ENCODE measurements around the gene OGFRL1. TPM values are rescaled to one million over a fixed set of nuclear protein-coding genes. Genes with fewer than 3 reads are reported as not detected.

Gene OGFRL1
- total and polyA plus RNA-seq, 2 donors (not counting 1 experiment from before 2014, with no cell fraction given), result 6.4 to 31.6 TPM

DNA sequence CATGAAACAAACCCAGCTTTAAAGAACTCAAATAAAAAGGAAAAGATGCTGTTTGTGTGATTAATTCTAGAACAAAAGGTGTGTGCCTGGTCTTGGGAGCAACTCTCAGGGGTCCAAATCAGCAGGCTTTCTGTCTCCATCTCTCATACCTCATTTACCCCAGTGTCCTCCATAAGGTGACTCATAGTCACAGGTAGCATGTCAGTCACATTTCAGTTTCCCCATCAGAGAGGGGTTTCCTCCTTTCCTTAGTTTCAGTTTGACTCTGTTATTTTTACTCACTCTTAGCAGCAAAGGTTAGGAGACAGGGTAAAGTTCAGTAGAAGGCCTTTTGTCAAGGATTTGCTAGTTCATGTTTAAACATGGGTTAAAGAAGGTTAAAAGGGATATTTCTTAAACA, 46.2 kb downstream of the OGFRL1 start:
- no peak for DNase-seq
- no peak for ATAC-seq (ENCODE audit: low read depth)
- POLR2A ChIA-PET, result interaction anchor here (0.7 kb wide), 1 partner anchor 79 kb away, joined by 3 read pairs; no protein-coding TSS in a partner anchor

DNA sequence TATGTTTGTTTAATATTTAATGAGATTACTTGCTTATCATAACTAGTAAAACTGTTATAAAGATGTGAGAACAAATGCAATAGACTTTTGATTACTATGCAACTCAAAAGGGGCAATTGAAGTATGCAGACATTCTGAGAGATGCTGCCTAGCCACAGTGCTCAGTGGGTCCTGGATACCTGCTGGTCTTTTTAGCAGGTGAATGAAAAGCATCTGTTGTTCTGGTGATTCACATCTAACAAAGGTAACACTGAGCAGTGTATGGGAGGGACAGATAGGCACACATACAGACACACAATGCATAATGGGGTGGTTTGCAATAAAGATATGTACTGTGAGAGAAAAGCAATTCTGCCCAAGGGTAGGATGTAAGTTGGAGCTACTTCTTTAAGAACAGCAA, 46.9 kb downstream of the OGFRL1 start:
- DNase-seq, result no peak
- no peak for TF ChIP-seq EZH2 (IDR thresholded peaks at IDR 0.05; ENCODE audit: borderline replicate concordance, insufficient read depth, low read depth, low read length, poor library complexity, severe bottlenecking)
- TF ChIP-seq, protein P1, sequence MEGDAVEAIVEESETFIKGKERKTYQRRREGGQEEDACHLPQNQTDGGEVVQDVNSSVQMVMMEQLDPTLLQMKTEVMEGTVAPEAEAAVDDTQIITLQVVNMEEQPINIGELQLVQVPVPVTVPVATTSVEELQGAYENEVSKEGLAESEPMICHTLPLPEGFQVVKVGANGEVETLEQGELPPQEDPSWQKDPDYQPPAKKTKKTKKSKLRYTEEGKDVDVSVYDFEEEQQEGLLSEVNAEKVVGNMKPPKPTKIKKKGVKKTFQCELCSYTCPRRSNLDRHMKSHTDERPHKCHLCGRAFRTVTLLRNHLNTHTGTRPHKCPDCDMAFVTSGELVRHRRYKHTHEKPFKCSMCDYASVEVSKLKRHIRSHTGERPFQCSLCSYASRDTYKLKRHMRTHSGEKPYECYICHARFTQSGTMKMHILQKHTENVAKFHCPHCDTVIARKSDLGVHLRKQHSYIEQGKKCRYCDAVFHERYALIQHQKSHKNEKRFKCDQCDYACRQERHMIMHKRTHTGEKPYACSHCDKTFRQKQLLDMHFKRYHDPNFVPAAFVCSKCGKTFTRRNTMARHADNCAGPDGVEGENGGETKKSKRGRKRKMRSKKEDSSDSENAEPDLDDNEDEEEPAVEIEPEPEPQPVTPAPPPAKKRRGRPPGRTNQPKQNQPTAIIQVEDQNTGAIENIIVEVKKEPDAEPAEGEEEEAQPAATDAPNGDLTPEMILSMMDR (IDR thresholded peaks at IDR 0.05), result no peak
- ChIA-PET POLR2A (interaction anchor here (0.7 kb wide), 1 partner anchor 79 kb away, joined by 3 read pairs; no protein-coding TSS in a partner anchor), CTCF (no interaction called here)
- Histone ChIP-seq H2AFZ (ENCODE audit: insufficient read depth, low read depth, low read length, poor library complexity, severe bottlenecking) (no peak overlapping the region), H3K27me3 (replicated peaks in 1 of 4; ENCODE audit: control extremely low read depth in 1 of 4, control insufficient read depth in 3 of 4, insufficient read depth in 4 of 4, low read length in 3 of 4) (peaks cover 0 to 3% (median 0%) of the 10 kb centered on the region in 4 experiments), H3K4me2 (replicated peaks; ENCODE audit: low read depth, low read length, poor library complexity, severe bottlenecking) (no peak overlapping the region), H4K20me1 (ENCODE audit: control insufficient read depth, insufficient read depth, low read length, poor library complexity, severe bottlenecking) (no peaks in the 10 kb centered on the region), H3K27ac (ENCODE audit: low read length in 2 of 2) (no peak overlapping the region), H3K36me3 (replicated peaks in 1 of 2; ENCODE audit: control extremely low read depth in 1 of 2, control insufficient read depth in 1 of 2, extremely low read depth in 1 of 2, insufficient read depth in 2 of 2, low read length in 1 of 2) (no peaks in the 10 kb centered on the region), H3K9me3 (ENCODE audit: control extremely low read depth in 1 of 3, control insufficient read depth in 2 of 3, insufficient read depth in 1 of 3, low read length in 2 of 3) (no peaks in the 10 kb centered on the region), H3K4me3 (ENCODE audit: control extremely low read depth in 1 of 5, extremely low read depth in 1 of 5, insufficient read depth in 1 of 5, low read depth in 2 of 5, low read length in 4 of 5) (no peak overlapping the region), H3K79me2 (ENCODE audit: control insufficient read depth, insufficient read depth, low read length) (no peaks in the 10 kb centered on the region), H3K9ac (ENCODE audit: low read length) (no peak overlapping the region), H3K4me1 (ENCODE audit: control insufficient read depth in 2 of 2, insufficient read depth in 2 of 2, low read length in 2 of 2) (no peaks in the 10 kb centered on the region)
- no peak for ATAC-seq (ENCODE audit: low read depth)
- intact Hi-C loops (cut with micrococcal nuclease), result no loop called here
- Mint-ChIP-seq H3K27ac (no peak overlapping the region), H3K4me1 (peaks cover 2% of the 10 kb centered on the region), H3K27me3 (no peaks in the 10 kb centered on the region), H3K9me3 (ENCODE audit: insufficient read depth) (no peaks in the 10 kb centered on the region), H3K4me3 (no peak overlapping the region)

More for the DNA sequence above, 46.2 kb downstream of the OGFRL1 start:
- TF ChIP-seq, protein P1 (IDR thresholded peaks at IDR 0.05), result no peak
- no peak for TF ChIP-seq EZH2 (IDR thresholded peaks at IDR 0.05; ENCODE audit: borderline replicate concordance, insufficient read depth, low read depth, low read length, poor library complexity, severe bottlenecking)
- H3K27ac Mint-ChIP-seq, result no peak overlapping the region
- no peaks in the 10 kb centered on the region for H3K27me3 Mint-ChIP-seq
- no peak overlapping the region for H3K4me3 ChIP-seq (ENCODE audit: control extremely low read depth in 1 of 5, extremely low read depth in 1 of 5, insufficient read depth in 1 of 5, low read depth in 2 of 5, low read length in 4 of 5)
- no peak overlapping the region for H3K4me3 Mint-ChIP-seq
- no peaks in the 10 kb centered on the region for H3K79me2 ChIP-seq (ENCODE audit: control insufficient read depth, insufficient read depth, low read length)
- H3K9me3 ChIP-seq (ENCODE audit: control extremely low read depth in 1 of 3, control insufficient read depth in 2 of 3, insufficient read depth in 1 of 3, low read length in 2 of 3), result no peaks in the 10 kb centered on the region
- H2AFZ ChIP-seq (ENCODE audit: insufficient read depth, low read depth, low read length, poor library complexity, severe bottlenecking), result no peak overlapping the region
- no peaks in the 10 kb centered on the region for H3K36me3 ChIP-seq (replicated peaks in 1 of 2; ENCODE audit: control extremely low read depth in 1 of 2, control insufficient read depth in 1 of 2, extremely low read depth in 1 of 2, insufficient read depth in 2 of 2, low read length in 1 of 2)
- no peaks in the 10 kb centered on the region for H4K20me1 ChIP-seq (ENCODE audit: control insufficient read depth, insufficient read depth, low read length, poor library complexity, severe bottlenecking)
- H3K9me3 Mint-ChIP-seq (ENCODE audit: insufficient read depth), result no peaks in the 10 kb centered on the region
- peaks cover 2% of the 10 kb centered on the region for H3K4me1 Mint-ChIP-seq
- H3K27ac ChIP-seq (ENCODE audit: low read length in 2 of 2), result no peak overlapping the region
- CTCF ChIA-PET, result no interaction called here
- no peak overlapping the region for H3K9ac ChIP-seq (ENCODE audit: low read length)
- H3K27me3 ChIP-seq (replicated peaks in 1 of 4; ENCODE audit: control extremely low read depth in 1 of 4, control insufficient read depth in 3 of 4, insufficient read depth in 4 of 4, low read length in 3 of 4), result peaks cover 0 to 3% (median 0%) of the 10 kb centered on the region in 4 experiments
- intact Hi-C loops (cut with micrococcal nuclease), result no loop called here
- no peak overlapping the region for H3K4me2 ChIP-seq (replicated peaks; ENCODE audit: low read depth, low read length, poor library complexity, severe bottlenecking)
- no peaks in the 10 kb centered on the region for H3K4me1 ChIP-seq (ENCODE audit: control insufficient read depth in 2 of 2, insufficient read depth in 2 of 2, low read length in 2 of 2)
